Left lung (tissue), 10 donors: ENCODE measurements around the gene ASTN2. TPM values are rescaled to one million over a fixed set of nuclear protein-coding genes. Genes with fewer than 3 reads are reported as not detected.

Experiments used
- ATAC-seq: fragments of 200-7000 bp; cut with Tn5 transposase; one replicate; pipeline ENCODE4 v1.9.1; 2020; ENCODE audit warnings: moderate library complexity
- DNase-seq, 4 donors: peaks; one replicate each; pipeline ENCODE4 v3.0.0-alpha.2; 2013 to 2020
- H3K27ac ChIP-seq, 2 donors: fragments of 200-600 bp; sonication (generic) in 1 of 2; one replicate each; pipeline versions ENCODE4 v1.5.0 to v1.8.0; 2020 to 2021
- H3K27me3 ChIP-seq, 2 donors: fragments of 200-600 bp; sonication (generic) in 1 of 2; one replicate each; pipeline versions ENCODE4 v1.5.0 to v1.8.0; 2020 to 2021
- H3K36me3 ChIP-seq, 2 donors: fragments of 200-600 bp; sonication (generic) in 1 of 2; one replicate each; pipeline versions ENCODE4 v1.5.0 to v1.8.0; 2020 to 2021
- H3K4me1 ChIP-seq, 2 donors: fragments of 200-600 bp; one replicate each; pipeline ENCODE4 v1.8.0; 2021
- H3K4me3 ChIP-seq, 2 donors: fragments of 200-600 bp; sonication (generic) in 1 of 2; one replicate each; pipeline versions ENCODE4 v1.5.0 to v1.8.0; 2020 to 2021; ENCODE audit warnings: mild to moderate bottlenecking in 1 of 2
- H3K9me3 ChIP-seq, 2 donors: fragments of 200-600 bp; sonication (generic) in 1 of 2; one replicate each; pipeline versions ENCODE4 v1.5.0 to v1.8.0; 2020 to 2021
- CTCF ChIP-seq, 2 donors: fragments of 200-600 bp; sonication (generic) in 1 of 2; IDR thresholded peaks; one replicate each; pipeline versions ENCODE4 v1.5.0 to v1.8.0; 2021; ENCODE audit warnings: antibody characterized with exemption in 2 of 2
- intact Hi-C, 2 donors: fragments of 100-400 bp; cut with DNase I; formaldehyde crosslinking; loops; one replicate each; pipeline versions ENCODE4 v1.11.2 to v1.14.2; 2022
- polyA plus RNA-seq, 6 donors: library from polyadenylated mRNA; unstranded; fragments of 120-200 nt; gene quantifications; one replicate each; pipeline ENCODE4 v1.2.1, GENCODE V29; 2013; ENCODE audit not compliant: insufficient read length in 6 of 6
- total RNA-seq, 2 donors: library from RNA; stranded (reverse); fragmentation: NEBNext Ultra II Directional; extraction: Animal tissue kit (Norgen Biotek cat#: 25700); gene quantifications; one replicate each; pipeline ENCODE4 v1.2.1, GENCODE V29; 2021
- donor health status: DM: no; HTN: yes; CAD: no.
- donor health status: DM: no; HTN: no; CAD: no.

ASTN2 gene
- total and polyA plus RNA-seq, 8 donors = 3.1 to 5.5 (median 4.5) TPM

- intact Hi-C loops = no loop called here
- TF ChIP-seq CTCF (IDR thresholded peaks at IDR 0.05) = no peak
- H3K4me3 ChIP-seq = no peak overlapping the region
- DNase-seq (no peak), ATAC-seq (no peak)
- H3K9me3 ChIP-seq = no peaks in the 10 kb centered on the region
- no peaks in the 10 kb centered on the region for H3K36me3 ChIP-seq
- H3K27ac ChIP-seq = no peak overlapping the region
- H3K27me3 ChIP-seq = no peaks in the 10 kb centered on the region
- no peaks in the 10 kb centered on the region for H3K4me1 ChIP-seq
Observed at GRCh38 chr9:116934131-116934530, 480.7 kb downstream of the ASTN2 start.

- Histone ChIP-seq H3K9me3 (no peaks in the 10 kb centered on the region), H3K4me1 (no peaks in the 10 kb centered on the region), H3K27me3 (no peaks in the 10 kb centered on the region), H3K27ac (no peak overlapping the region), H3K36me3 (no peaks in the 10 kb centered on the region), H3K4me3 (no peak overlapping the region)
- no peak for TF ChIP-seq CTCF (IDR thresholded peaks at IDR 0.05)
- intact Hi-C loops = no loop called here
- ATAC-seq = no peak
- DNase-seq = no peak
Observed at GRCh38 chr9:116933251-116933650, 481.6 kb downstream of the ASTN2 start.

DNA sequence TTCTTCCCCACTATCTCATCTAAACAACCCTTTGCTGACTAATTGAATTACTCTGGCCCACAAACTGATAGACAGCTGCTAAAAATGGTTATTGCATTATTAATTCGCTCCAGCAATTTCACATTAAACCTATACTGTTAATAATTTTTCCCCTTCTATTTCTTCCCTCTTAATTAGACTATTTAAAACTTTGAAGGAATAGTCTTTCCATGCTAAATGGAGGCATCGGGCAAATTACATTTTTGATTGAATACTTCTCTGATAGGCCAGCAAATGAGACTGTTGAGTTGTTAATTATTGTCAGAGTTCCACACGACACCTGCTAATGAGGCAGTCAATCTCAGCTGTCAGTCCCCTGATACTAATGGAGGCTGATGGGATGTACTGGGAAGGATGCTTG lies 485.2 kb downstream of the ASTN2 start:
- no peak overlapping the region for H3K27ac ChIP-seq
- intact Hi-C loops = no loop called here
- TF ChIP-seq CTCF (IDR thresholded peaks at IDR 0.05) = no peak

DNA sequence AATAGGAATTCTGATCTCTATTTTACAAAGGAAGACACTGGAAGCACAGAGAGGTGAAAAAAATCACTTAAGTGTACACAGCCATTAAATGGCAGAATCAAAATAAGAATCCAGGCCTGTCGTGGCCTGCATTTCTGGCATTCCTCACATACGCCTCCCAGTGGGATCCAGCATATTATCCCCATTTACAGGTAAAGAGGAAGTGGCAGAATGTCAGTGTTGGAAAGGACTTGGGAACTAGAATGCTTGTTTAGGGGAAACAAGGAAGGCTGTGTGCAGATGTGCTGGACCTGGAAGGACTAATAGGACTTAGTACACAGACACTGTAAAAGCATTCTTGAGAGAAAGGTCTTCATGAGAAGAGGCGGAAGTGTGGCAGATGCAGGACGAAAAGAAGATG lies 486.0 kb downstream of the ASTN2 start:
- Histone ChIP-seq H3K27ac (no peak overlapping the region), H3K36me3 (no peaks in the 10 kb centered on the region), H3K4me3 (no peak overlapping the region), H3K4me1 (no peaks in the 10 kb centered on the region), H3K9me3 (no peaks in the 10 kb centered on the region), H3K27me3 (no peaks in the 10 kb centered on the region)
- TF ChIP-seq CTCF (IDR thresholded peaks at IDR 0.05) = no peak
- intact Hi-C loops = no loop called here
- no peak for ATAC-seq
- DNase-seq = no peak

More for the DNA sequence above, 485.2 kb downstream of the ASTN2 start:
- DNase-seq (no peak), ATAC-seq (no peak)
- H3K36me3 ChIP-seq = no peaks in the 10 kb centered on the region
- no peaks in the 10 kb centered on the region for H3K4me1 ChIP-seq
- no peak overlapping the region for H3K4me3 ChIP-seq
- no peaks in the 10 kb centered on the region for H3K9me3 ChIP-seq
- no peaks in the 10 kb centered on the region for H3K27me3 ChIP-seq

DNA sequence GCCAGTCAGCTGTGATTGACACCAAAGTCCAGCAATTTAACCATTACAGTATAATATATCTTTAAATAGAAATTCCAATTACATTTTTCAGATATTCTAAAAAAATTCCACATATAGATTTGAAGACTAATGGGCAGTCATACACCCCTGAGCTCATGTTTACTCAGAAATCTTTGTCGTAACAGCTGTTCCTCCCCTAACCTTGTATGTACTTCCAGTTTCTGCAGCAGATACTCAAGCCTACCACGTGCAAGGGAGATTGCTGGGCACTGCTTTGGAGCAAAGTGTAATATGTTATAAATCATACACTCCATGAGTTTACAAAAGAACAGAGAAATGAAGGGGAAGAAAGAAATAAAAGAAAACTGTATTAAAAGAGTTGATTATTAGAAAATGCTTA lies 486.6 kb downstream of the ASTN2 start:
- TF ChIP-seq CTCF (IDR thresholded peaks at IDR 0.05) = no peak
- Histone ChIP-seq H3K27me3 (no peaks in the 10 kb centered on the region), H3K4me3 (no peak overlapping the region), H3K4me1 (no peaks in the 10 kb centered on the region), H3K27ac (no peak overlapping the region), H3K36me3 (no peaks in the 10 kb centered on the region), H3K9me3 (no peaks in the 10 kb centered on the region)
- intact Hi-C loops = no loop called here
- no peak for DNase-seq
- ATAC-seq = no peak
